Parathyroid adenoma (tissue), 2 donors: Measurements from ENCODE around the gene GSC2.

ENCODE experiments used
- H2AFZ ChIP-seq: fragments of 300-600 bp; sonication (generic); one replicate; pipeline ENCODE4 v1.7.0; 2017; ENCODE audit warnings: antibody characterized with exemption, mild to moderate bottlenecking
- H3K27ac ChIP-seq: fragments of 300-600 bp; sonication (generic); one replicate; pipeline ENCODE4 v1.7.0; 2017
- H3K27me3 ChIP-seq: fragments of 300-600 bp; sonication (generic); one replicate; pipeline ENCODE4 v1.7.0; 2017; ENCODE audit warnings: low read length; ENCODE audit not compliant: control insufficient read depth, insufficient read depth
- H3K36me3 ChIP-seq: fragments of 300-600 bp; sonication (generic); one replicate; pipeline ENCODE4 v1.7.0; 2017; ENCODE audit warnings: low read length; ENCODE audit not compliant: control insufficient read depth, insufficient read depth
- H3K4me1 ChIP-seq: fragments of 300-600 bp; sonication (generic); one replicate; pipeline ENCODE4 v1.7.0; 2017; ENCODE audit warnings: control low read depth
- H3K4me2 ChIP-seq: fragments of 300-600 bp; sonication (generic); one replicate; pipeline ENCODE4 v1.7.0; 2017; ENCODE audit warnings: low read length
- H3K4me3 ChIP-seq: fragments of 300-600 bp; sonication (generic); one replicate; pipeline ENCODE4 v1.7.0; 2017; ENCODE audit warnings: low read depth, low read length
- H3K79me2 ChIP-seq: fragments of 300-600 bp; sonication (generic); one replicate; pipeline ENCODE4 v1.7.0; 2017; ENCODE audit warnings: control low read depth
- H3K9ac ChIP-seq: fragments of 300-600 bp; sonication (generic); one replicate; pipeline ENCODE4 v1.7.0; 2017; ENCODE audit warnings: mild to moderate bottlenecking
- H3K9me3 ChIP-seq: fragments of 300-600 bp; sonication (generic); one replicate; pipeline ENCODE4 v1.7.0; 2017; ENCODE audit warnings: low read length; ENCODE audit not compliant: control insufficient read depth
- TF ChIP-seq, protein P1 (sequence below): fragments of 300-600 bp; sonication (generic); IDR thresholded peaks from one replicate; pipeline ENCODE4 v1.7.0; 2017; ENCODE audit warnings: antibody characterized with exemption, mild to moderate bottlenecking
- donor health status: primary hyperparathyroidism.

GSC2 gene

DNA sequence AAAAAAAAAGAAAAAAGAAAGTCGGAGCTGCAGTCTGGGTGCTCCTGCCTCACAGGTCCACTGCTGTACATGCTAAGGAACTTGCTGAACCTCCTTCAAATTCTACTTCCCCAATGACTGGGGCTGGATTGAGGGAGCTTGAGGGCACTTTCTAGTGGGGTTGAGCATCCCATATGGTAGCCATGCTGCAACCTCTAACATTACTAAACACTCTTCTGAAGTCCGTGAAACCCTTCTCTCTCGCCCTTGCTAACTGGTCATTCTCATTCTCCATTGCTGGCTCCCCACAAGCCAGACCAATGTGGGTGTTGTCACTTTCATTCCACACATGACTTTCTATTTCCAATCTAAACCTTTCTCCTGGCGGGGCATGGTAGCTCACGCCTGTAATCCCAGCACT, 6.9 kb downstream of the GSC2 start:
- Histone ChIP-seq H3K27ac (no peak overlapping the region), H3K9ac (no peak overlapping the region), H3K79me2 (peaks cover 6% of the 10 kb centered on the region), H3K4me1 (no peaks in the 10 kb centered on the region), H3K27me3 (no peaks in the 10 kb centered on the region), H3K4me2 (no peak overlapping the region), H3K4me3 (no peak overlapping the region), H3K36me3 (no peaks in the 10 kb centered on the region), H3K9me3 (no peaks in the 10 kb centered on the region), H2AFZ (no peak overlapping the region)
- TF ChIP-seq, protein P1, sequence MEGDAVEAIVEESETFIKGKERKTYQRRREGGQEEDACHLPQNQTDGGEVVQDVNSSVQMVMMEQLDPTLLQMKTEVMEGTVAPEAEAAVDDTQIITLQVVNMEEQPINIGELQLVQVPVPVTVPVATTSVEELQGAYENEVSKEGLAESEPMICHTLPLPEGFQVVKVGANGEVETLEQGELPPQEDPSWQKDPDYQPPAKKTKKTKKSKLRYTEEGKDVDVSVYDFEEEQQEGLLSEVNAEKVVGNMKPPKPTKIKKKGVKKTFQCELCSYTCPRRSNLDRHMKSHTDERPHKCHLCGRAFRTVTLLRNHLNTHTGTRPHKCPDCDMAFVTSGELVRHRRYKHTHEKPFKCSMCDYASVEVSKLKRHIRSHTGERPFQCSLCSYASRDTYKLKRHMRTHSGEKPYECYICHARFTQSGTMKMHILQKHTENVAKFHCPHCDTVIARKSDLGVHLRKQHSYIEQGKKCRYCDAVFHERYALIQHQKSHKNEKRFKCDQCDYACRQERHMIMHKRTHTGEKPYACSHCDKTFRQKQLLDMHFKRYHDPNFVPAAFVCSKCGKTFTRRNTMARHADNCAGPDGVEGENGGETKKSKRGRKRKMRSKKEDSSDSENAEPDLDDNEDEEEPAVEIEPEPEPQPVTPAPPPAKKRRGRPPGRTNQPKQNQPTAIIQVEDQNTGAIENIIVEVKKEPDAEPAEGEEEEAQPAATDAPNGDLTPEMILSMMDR = no peak

DNA sequence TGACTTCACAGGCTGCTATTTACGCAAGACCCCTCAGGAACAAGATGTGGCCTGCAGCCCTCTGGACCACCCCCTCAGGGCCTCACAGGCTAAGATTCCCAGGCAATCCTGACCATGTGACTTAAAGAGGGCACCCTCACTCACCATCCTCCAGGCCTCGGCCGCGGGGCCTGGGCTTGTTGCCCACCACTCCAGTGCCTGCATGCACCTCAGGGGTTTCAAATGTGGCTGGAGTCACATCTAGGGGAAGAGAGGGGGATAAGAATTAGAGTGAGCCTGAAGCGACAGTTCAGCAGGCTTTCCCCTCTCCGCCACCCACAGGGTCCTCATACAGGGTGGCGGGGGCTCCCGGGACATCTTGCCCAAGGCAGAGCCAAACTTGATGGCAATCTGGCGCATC, 7.7 kb downstream of the GSC2 start:
- Histone ChIP-seq H3K9ac (no peak overlapping the region), H3K4me3 (no peak overlapping the region), H3K36me3 (no peaks in the 10 kb centered on the region), H3K27me3 (no peaks in the 10 kb centered on the region), H2AFZ (no peak overlapping the region), H3K27ac (no peak overlapping the region), H3K9me3 (no peaks in the 10 kb centered on the region), H3K79me2 (peaks cover 6% of the 10 kb centered on the region), H3K4me2 (no peak overlapping the region), H3K4me1 (no peaks in the 10 kb centered on the region)
- TF ChIP-seq, protein P1 = no peak

DNA sequence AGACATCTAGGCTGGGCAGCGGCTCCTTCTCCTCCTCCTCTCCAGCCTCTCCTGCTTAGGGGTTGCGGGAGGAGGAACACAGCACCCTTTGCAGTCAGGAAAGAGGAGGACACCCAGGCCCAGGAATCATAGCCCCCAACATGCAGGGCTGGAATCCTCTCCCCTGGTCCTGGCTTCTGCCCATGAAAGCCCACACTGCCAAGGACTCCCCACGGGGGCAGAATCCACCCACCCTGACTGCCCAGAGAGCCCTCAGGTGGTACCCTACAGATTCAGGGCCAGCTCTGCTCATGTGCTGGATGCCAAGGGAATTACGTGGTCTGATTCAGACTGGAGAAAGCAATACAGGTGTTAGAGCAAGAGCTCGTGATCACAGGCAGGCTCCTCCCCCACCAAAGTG, 10.1 kb downstream of the GSC2 start:
- H3K4me1 ChIP-seq = no peaks in the 10 kb centered on the region

DNA sequence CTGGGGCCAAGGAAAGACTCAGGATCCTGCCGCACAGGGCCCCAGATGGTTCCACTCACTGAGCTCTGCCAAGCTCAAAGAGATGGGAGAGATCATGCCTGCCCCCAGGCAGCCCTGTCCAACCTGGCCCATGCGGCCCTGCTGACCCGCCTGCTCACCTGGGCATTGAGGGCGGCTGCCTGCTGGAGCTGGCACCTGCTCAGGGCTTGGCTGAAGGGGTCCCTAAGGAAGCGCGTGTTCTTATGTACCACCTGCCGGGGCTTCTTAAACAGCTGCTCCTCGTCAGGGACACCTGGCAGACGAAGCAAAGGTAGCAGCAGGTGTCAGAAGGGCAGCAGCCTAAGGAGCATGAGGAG, 11.1 kb downstream of the GSC2 start:
- no peak overlapping the region for H3K4me3 ChIP-seq
- H3K27ac ChIP-seq = no peak overlapping the region
- H3K9me3 ChIP-seq = no peaks in the 10 kb centered on the region
- no peak overlapping the region for H3K4me2 ChIP-seq
- H3K4me1 ChIP-seq = no peaks in the 10 kb centered on the region
- H3K27me3 ChIP-seq = no peaks in the 10 kb centered on the region
- no peak overlapping the region for H3K9ac ChIP-seq
- no peaks in the 10 kb centered on the region for H3K36me3 ChIP-seq
- no peak overlapping the region for H2AFZ ChIP-seq
- TF ChIP-seq, protein P1 = no peak
- peaks cover 3% of the 10 kb centered on the region for H3K79me2 ChIP-seq

More for the DNA sequence above, 10.1 kb downstream of the GSC2 start:
- Histone ChIP-seq H3K27me3 (no peaks in the 10 kb centered on the region), H3K36me3 (no peaks in the 10 kb centered on the region), H3K4me3 (no peak overlapping the region), H3K9ac (no peak overlapping the region), H3K4me2 (no peak overlapping the region), H3K27ac (no peak overlapping the region), H2AFZ (no peak overlapping the region), H3K9me3 (no peaks in the 10 kb centered on the region), H3K79me2 (peaks cover 6% of the 10 kb centered on the region)
- TF ChIP-seq, protein P1 = no peak

DNA sequence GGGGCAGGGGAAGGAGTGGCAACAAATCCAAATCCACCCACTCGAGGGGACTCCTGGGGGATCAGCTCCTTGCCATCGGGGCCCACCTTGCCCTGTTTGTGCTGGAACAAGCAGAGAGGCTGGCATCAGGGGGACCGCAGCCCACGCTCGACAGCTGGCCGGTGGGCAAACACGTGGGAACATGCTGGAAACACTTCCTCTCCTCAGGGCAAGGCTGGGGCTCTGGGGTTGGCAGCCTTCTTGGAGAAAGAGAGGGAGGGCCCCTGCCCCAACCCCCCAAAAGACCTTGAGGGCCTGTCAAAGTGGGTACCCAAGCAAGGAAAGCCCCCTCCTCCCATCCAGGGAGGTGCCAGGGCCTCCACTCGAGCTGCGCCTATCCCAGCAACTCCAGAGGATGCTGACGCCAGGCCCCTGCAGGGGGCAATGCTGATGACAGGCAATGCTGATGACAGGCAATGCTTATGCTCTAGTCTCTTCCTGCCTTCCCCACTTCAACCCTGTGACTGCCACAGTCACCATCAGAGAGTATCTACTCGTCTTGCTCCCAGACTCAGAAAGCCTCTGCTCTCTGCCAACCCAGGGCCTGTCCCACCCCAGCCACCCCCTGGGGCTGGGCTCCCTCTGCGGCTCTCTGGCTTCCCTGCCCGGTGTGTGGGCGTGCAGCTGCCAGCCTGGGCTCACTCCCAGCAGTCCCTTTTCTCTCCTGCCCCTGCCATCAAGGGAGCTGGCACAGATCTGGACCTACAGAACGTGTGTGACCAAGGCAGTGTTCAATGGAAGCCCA, 11.7 kb downstream of the GSC2 start:
- TF ChIP-seq, protein P1 = no peak
- no peaks in the 10 kb centered on the region for H3K4me1 ChIP-seq
- H3K9ac ChIP-seq = no peak overlapping the region
- no peaks in the 10 kb centered on the region for H3K27me3 ChIP-seq
- no peaks in the 10 kb centered on the region for H3K9me3 ChIP-seq
- no peak overlapping the region for H3K4me3 ChIP-seq
- no peak overlapping the region for H3K4me2 ChIP-seq
- no peaks in the 10 kb centered on the region for H3K36me3 ChIP-seq
- no peak overlapping the region for H3K27ac ChIP-seq
- no peak overlapping the region for H2AFZ ChIP-seq
- peaks cover 2% of the 10 kb centered on the region for H3K79me2 ChIP-seq
